ENCODE measurements around the gene CCDC12.

CCDC12 gene

DNA sequence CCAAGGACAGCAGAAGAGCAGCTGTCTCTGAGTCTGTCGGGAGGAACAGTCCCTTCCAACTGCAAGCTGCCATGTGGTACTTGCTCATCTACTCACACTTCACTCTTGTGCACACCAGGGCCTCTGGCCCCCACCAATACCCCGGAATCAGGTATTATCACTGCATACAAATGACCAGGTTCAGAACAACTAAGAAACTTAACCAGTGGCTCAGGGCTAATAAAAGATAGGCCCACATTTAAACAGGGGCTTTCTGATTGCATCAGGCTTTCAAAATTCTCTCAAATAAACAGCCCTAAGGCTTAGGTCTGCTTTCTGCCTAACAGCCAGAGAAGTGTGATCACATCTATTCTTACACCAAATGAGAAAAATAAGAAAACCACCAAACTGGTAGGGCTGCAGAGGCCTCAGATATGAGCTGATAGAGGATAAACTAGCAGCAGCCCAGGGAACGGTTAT is 20.7 kb downstream of the CCDC12 start:
- DNase-seq (ENCODE audit: low spot score), result no peak

DNA sequence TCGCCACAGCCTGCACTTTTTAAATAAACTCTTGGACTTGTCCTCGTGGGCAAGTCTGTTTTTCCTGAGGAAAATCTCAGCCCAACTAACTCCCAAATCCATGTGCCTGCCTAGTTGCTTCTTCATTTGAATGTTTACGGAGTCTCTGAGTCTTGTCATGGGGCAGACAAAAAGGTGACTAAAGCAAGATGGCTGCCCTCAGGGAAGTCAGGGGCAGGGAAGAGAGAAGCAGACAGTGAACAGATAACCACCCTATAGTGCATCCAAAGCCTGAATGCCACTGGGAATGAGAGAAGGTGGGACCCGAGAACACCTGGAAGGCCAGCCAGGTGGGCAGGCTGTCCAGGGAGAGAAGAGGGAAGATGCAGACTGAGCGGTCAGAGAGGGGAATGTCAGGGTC is 21.4 kb downstream of the CCDC12 start:
- DNase-seq (ENCODE audit: low spot score), result no peak

DNA sequence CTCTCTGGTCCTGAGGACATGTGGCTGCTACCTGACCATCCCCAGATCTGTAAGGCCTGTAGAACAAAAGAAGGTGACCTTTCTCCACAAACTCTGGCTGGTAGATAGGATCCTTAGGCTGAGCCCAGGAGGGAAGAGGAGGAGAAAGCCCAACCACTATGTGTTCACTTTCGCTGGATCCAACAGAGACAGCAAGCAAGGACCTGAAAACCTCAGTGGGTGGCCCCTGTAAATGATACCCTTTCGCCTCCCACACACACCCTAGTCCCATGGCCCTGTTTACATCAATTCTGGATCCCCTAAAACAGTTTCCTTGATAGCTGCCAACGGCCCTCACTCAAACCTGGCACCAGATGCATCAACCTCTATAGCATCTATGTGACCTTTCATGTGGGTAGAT is 22.4 kb downstream of the CCDC12 start:
- no peak for DNase-seq (ENCODE audit: low spot score)

DNA sequence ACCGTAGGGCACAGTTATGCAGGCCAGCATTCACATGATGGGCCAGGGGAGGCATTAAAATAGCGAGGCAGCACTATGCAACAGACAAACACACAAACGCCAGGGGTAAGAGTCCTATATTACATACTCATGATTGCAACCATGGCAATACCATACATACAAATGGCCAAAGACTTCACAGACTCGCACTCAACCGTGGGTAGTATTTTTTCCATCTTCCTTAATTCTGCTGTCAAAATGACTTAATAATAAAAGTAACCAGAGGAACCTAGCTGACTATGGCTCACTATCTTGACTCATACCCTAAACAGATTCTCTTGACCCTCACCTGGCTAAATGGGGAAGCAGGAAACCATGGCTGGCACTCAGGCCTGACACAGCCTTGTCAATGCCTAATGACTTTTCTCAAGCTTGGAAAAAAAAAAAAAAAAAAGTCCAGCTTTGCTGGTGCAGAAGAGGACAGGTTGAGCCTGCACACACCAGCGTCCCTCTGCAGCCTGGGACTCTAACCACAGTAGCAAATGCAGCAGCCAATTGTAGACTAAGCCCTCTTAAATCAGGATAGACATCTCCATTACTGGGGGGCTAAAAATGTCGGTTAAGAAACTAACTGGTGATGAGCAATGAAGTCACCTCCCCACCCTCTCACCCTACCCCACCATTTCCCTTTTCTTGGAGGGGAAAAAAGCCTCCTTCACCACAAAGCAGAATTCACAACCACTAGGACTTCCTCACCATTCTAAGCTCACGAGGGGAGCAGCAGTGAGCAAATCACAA is 23.1 kb downstream of the CCDC12 start:
- no peak for DNase-seq (ENCODE audit: low spot score)

DNA sequence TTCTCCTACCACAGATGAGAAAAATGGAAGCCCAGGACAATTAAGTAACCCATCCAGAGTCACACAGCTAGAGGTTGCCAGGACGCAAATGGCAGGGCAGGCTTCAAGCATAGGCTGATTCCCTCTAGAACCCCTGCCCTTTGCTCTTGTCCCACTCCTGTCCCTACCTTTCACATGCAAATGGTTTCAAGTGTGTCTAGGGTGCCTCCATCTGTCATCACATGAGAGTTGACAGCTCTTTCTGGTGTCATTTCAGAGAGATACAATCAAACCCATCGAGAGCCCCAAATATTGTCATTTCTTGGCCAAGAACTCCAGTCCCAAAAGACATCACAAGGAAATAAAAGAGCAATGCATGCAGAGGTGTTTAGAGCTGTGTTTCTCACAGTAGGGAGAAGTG is 23.7 kb downstream of the CCDC12 start:
- DNase-seq (ENCODE audit: low spot score), result no peak

DNA sequence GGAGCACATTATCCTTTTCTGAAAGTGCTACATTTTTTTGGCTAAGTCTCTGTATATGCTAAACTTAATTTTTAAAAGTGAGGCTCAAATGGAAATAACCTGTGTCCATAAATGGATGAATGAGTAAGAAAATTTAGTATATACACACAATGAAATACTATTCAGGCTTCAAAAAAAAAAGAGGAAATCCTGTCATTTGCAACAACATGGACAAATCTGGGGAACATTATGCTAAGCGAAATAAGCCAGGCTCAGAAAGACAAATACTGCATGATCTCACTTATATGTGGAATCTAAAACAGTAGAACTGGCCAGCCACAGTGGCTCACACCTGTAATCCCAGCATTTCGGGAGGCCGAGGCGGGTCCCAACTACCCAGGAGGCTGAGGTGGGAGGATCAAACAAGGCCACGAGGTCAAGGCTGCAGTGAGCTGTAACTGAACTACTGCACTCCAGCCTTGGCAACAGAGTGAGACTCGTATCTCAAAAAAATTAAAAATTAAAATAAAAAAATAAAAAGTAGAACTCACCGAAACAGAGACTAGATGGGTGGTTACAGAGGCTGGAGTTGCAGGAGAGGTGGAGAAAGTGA is 25.8 kb downstream of the CCDC12 start:
- no peak for DNase-seq (ENCODE audit: low spot score)

DNA sequence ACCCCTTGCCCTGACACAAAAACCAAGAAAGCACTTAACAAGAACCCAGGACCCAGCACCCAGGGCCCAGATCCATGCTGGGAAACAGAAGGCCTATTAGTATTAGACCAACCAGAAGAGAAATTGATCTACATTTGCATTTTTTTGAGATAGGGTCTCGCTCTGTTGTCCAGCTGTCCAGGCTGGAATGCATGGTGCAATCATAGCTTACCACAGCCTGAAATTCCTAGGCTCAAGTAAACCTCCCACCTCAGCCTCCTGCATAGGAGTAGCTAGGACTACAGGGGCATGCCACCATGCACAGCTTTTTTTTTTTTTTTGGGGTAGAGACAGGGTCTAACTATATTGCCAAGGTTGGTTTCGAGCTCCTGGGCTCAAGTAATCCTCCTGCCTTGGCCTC is 26.4 kb downstream of the CCDC12 start:
- DNase-seq (ENCODE audit: low spot score), result no peak

DNA sequence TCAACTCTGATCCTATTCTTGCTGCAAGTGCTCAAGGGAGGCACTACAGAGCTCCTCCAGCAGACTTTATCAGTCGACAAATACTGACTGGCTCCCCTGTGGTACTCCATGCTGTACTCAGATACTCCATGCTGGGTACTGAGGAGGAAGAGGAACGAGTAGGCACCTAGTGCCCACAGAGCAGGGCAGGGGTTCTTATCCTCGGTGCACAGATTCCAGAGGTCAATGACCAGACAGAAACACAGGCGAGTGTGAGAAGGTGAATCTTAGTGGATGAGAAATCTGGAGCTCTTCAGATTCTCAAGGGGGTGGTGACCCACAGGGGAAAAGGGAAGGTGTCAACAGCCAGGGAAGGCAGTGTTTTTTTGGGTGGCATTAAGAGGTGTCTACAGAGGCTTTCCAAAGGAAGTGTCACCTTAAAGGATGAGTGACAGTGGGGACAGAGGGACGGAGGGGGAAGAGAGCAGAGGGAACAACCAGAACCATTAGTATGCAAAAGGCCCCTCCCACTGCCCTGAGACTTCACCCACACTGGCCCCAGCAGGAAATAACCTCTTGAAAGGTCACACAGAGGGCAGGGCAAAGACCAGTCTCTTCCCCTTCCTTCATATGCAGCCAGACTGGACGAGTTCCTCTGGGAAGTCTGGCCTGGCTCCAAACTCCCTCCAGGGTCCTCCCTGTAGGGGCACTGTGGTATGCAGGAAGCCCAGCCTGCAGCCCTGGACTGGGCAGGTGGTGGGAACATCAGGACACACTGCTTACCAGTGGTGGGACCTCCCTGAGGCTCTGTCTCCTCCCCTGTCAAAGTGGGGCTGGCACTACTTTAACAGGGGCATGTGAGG is 27.5 kb downstream of the CCDC12 start:
- DNase-seq (ENCODE audit: low spot score), result no peak

DNA sequence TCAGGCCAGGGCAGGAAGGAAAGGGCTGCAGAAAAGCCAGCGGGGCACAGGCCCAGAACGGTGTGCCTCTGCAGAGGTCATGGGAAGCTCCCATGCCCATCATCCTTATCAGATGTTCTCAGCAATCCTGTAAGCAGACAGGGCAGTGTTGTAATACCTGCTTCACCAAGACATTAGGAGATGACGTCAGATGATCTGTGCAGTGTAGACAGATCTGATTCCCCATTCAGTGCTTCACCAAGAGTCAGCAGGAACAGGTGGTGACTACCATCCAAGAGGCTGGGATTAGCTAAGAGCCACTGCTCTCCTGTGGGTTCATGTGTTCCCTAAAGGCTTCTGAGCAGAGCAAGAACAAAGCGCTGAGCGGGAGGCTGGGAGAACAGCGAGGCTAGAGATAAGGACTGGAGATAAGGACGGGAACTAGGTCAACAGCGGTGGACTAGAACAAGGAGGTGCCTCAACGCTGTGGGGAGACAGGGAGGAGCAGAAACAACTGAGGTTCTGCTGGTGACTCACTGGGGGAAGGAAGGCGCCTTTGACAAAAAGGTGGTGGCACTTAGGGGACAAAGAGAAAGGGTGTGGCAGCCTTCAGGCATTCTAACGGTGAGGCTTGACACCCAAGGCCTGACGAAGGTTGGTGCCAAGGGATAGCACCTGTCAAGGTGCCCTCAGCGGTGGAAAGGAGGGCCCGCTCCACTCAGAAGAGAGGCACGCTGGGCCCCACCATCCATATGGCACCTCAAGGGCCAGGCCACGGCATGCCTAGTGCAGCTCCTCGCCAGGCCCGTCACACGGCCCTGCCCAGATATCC is 28.4 kb downstream of the CCDC12 start:
- DNase-seq (ENCODE audit: low spot score), result peak; percentile 70

DNA sequence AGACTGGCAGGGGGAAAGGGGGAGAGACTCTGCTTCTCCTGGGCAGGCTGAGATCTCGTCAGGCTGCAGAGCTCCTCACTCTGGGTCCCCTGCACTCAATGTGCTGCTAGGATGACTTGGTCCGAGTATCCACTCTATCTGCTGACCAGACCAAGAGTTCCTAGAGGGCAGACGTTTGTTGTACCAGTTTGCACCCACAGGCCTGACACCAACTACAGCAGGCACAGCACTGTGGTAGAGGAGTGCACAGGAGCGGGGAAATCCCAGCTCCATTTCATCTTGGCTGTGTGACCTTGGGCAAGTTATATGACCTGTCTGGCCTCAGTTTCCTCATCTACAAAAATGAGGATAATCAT is 29.0 kb downstream of the CCDC12 start:
- no peak for DNase-seq (ENCODE audit: low spot score)

DNA sequence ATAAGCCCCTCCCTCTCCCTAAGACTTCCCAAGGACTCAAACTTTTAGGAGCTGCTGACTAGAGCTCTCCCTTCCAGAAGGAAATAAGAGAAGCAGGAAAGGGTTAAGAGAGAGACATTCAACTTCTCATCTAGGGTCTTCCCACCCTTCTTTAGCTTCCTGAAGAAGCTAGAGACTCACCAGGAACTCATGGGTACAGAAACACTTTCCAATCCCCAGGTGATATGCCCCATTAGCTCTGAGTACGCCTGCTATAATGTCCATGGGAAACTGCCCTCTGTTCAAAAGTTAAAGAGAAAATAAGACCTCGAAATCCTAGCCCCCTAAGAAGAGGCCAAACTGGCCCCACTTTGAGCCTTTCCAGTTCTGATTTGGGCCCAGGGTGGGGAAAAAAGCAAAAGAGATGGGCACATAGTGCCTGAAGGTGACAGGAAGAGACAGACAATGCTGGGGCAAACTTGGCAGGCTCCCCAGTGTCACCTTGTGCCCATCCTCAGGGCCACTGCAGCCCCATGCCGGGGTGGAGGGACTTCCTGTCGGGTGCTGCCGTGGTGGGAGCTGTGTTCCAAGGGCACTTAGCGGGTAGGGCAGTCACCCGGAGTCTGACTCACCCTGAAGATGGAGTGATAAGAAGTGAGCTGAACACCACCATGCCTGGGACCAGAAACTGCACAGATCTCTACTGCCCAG is 29.5 kb downstream of the CCDC12 start:
- peak; percentile 81 for DNase-seq (ENCODE audit: low spot score)

DNA sequence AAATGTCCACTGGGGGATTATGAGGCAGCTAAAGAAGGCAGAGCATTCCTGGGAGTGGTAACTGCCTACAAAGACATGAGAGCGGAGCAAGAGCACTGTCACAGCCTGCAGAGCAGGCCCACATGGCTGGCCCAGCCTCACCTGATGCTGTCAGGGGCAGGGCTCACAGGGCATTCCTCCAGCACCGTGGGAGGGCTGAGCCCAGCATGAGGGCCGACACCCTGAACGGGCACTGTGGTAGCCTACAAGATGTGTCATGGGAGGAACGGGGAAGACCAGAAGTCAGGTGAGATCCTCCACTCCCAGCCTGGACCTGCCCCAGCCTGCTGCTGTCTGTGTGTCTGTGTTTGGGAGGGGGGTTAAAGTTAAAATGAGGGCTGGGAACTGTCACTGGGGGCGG is 30.1 kb downstream of the CCDC12 start:
- DNase-seq (ENCODE audit: low spot score), result no peak

DNA sequence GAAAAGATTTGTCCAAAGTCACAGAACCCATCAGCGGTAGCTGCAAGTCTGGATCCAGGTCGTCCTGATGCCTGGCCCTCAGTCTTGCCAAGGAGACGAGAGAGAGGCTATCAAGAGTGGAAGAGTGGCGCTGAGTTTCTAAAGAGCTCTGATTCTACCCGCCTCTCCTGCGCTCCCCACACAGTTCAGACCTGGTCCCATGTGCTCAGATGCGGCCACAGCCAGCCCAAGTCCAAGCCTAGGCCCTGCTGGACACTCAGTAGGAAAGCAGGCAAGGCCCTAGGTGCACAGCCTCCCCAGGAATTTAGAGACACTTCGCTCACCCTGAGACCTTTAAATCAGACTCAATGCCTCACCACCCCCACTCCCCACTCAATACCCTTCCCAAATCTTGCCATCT is 32.4 kb downstream of the CCDC12 start:
- DNase-seq (ENCODE audit: low spot score), result no peak

DNA sequence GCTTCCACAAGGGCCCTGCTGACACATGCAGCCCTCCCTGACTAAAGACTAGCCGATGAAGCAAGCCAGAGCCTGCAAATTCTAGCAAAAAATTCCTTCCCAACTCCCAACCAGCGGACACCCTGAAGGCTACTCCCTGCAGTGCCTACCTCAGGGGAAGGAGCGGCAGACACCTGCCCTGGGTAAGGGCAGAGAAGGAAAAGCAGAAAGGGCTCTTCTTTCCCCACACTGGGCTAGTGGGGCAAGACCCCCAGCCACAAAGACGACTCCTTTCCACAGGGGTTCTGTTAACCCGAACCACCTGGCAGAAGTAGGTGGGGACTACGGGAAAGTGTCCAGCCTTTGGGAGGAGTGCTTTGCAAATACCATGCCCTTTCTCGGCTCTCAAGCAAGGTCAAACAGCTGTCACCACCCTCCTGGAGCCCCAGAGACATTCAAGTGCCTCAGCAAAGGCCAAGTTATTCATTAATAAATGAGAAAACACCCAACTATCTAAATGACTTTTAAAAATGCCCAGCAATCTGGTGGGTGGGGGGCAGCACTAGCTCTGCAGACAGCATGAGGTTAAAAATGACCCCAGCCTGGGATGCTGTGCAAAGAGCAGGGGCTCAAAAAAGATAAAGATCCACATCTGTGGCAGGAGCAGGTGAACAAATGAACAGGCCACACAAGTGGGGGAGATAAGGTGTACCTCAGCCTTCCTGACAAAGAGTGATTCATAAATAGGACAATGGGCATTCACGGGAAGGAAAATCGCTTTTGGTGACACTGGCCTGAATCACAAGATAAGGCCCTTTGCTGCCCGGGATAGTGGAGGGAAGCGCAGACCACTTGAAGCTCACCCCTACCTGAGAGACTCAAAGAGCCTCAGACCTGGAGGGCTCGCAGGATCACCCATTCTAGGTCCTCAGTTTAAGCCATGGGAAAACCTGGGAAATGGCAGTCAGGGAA is 33.0 kb downstream of the CCDC12 start:
- no peak for DNase-seq (ENCODE audit: low spot score)

DNA sequence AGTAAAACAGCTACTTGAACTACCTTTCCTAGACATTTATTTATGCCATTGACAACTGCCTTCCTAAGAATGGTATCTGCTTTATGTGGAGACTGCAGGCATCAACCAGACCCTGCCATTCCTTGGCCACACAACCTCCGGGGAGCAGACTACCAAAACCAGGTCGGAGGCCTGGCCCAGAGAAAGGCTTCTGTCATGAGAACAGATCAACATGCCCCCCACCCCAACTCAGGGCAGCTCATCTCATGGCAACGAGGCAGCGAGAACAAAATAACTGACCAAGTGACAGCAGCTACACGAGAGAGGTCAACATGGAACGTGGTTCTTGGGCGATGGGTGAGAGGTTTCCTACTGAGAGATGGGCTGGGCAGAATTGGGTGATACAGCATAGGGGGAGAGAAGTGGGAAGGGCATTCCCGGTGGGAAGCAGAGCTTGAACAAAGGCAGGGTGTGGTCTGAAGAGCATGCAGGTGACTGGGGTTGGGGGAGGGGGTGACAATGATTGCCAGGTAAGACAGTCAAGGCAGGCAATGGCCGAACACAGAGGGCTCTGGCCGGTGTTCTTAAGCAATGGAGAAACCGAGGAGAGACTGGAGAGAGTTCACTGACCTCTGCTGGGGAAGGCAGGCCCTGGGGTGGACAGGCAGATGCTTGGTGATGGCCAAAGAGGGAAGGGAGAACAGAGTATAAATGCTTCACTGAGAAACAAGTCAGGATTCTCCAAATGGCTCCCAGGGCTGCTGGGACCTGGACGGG is 33.9 kb downstream of the CCDC12 start:
- no peak for DNase-seq (ENCODE audit: low spot score)

DNA sequence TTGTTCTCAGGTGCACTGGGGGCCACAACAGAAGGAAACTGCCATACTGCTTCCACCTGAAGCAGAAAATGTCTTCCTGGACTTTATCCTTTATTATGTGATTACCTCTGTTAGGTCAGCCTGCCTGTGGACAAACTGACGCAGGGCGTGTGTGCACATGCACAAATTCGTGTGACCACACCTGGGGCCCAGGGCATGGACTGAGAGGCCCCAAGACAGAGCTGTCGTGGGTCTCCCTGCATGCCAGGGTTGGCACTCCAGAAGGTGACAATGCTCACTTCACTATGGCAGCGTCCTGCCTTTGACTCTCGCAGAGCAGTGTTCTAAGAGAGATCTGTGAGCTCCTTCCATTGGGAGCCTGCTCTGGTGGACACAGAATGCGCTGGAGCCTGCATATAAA is 34.5 kb downstream of the CCDC12 start:
- no peak for DNase-seq (ENCODE audit: low spot score)

DNA sequence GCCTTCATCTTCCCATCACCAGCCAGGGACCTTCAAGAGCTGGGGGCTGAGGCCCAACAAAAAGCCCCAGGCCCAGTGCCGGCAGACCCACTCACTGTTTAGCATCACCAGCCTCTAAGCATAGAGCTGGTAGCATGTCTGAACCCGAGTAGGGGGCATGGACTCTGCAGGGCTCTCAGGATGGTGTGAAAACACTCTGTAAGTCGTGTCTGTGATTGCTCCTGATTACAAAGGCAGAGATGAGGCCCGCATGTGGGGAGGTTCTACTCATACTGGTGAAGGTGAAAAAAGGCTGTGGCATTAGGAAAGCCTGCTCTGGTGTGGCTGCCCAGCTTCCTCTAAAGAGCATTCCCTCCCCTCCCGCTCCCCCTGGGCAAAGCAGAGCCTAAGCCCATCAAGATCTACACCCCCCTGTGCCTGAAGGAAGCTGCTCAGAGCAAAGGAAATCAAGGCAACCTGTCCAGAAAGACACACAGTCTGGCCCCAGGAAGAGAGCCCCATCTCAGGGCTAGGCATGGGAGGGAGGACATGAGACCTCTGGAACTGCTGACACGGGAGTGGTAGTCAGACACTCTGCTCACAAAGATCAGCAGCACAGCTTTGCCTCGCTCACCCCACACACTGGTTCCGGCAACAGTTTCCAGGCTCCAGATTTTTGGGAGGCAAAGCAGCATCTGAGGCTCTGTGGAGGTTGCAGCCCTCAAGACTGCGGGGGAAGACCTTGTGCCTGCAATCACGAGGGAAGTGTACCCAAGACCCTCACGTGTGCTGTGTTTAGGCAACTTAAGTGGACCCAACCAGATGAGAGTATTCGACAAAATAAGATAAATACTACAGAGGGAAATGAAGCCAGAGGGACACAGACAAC is 36.7 kb downstream of the CCDC12 start:
- DNase-seq (ENCODE audit: low spot score), result no peak

DNA sequence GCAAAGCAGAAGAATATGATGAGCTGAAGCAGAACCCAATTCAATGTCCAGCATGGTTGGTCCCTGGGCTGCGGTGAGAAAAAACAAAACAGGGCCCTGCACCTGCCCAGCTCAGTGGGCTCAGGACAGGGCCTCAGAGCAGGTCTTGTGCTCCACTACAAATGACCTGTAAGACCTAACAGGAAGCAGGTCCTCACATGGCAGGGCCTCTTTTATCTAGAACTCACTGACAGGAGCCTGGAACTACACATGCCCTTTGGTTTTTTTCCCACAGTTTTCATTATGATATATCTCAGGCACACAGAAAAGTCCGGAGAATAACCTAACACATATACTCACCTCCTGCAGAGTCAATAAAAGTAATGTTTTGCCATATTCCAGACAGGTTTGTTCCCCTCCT is 38.4 kb downstream of the CCDC12 start:
- DNase-seq (ENCODE audit: low spot score), result no peak
